Gastrocnemius medialis (tissue), 4 donors: ENCODE data around the gene SERPINA1. TPM values are rescaled to one million over a fixed set of nuclear protein-coding genes. Genes with fewer than 3 reads are reported as not detected.

Source experiments
- ATAC-seq, 2 donors: fragments of 150-250 bp; one replicate each; pipeline ENCODE4 v1.9.1; 2016
- DNase-seq, 2 donors: peaks; one replicate each; pipeline ENCODE4 v3.0.0-alpha.2; 2019
- H3K27ac ChIP-seq, 4 donors: fragments of 200-600 bp; sonication (generic); 1 replicate in 1 of 4; 2 replicates in 3 of 4; pipeline ENCODE4 v1.5.1; 2016 to 2018; ENCODE audit warnings: mild to moderate bottlenecking in 2 of 4, moderate library complexity in 1 of 4
- H3K27me3 ChIP-seq, 3 donors: fragments of 200-600 bp; sonication (generic) in 2 of 3; 1 replicate in 1 of 3; 2 replicates in 2 of 3; pipeline versions ENCODE4 v1.5.1 to v1.6.0; 2016 to 2019; ENCODE audit warnings: mild to moderate bottlenecking in 1 of 3, moderate library complexity in 1 of 3
- H3K36me3 ChIP-seq, 2 donors: fragments of 200-600 bp; sonication (generic) in 1 of 2; one replicate each; pipeline ENCODE4 v1.5.1; 2017 to 2018
- H3K4me1 ChIP-seq, 2 donors: fragments of 200-600 bp; sonication (generic) in 1 of 2; one replicate each; pipeline ENCODE4 v1.5.1; 2016 to 2017; ENCODE audit warnings: mild to moderate bottlenecking in 2 of 2
- H3K4me3 ChIP-seq, 4 donors: fragments of 200-600 bp; sonication (generic) in 3 of 4; 1 replicate in 1 of 4; 2 replicates in 3 of 4; pipeline ENCODE4 v1.5.1; 2016 to 2019; ENCODE audit warnings: mild to moderate bottlenecking in 2 of 4
- H3K9me3 ChIP-seq, 3 donors: fragments of 200-600 bp; sonication (generic) in 2 of 3; 1 replicate in 1 of 3; 2 replicates in 2 of 3; pipeline ENCODE4 v1.5.1; 2016 to 2019
- CTCF ChIP-seq, 5 experiments: fragments of 450-650 bp in 3 of 5; fragments of 200-600 bp in 2 of 5; sonication (generic) in 2 of 5; IDR thresholded peaks in 4 of 5; conservative IDR thresholded peaks in 1 of 5; 1 replicate in 4 of 5; 2 replicates in 1 of 5; pipeline ENCODE4 v1.5.1; 2016 to 2019; ENCODE audit warnings: antibody characterized with exemption in 5 of 5, mild to moderate bottlenecking in 3 of 5, moderate library complexity in 3 of 5
- POLR2A ChIP-seq, 2 donors: fragments of 450-650 bp; IDR thresholded peaks; one replicate each; pipeline ENCODE4 v1.6.1; 2017; ENCODE audit warnings: antibody characterized with exemption in 2 of 2, mild to moderate bottlenecking in 2 of 2, moderate library complexity in 2 of 2
- in situ Hi-C, 4 donors: fragments of 200-750 bp; cut with MboI; loops; one replicate each; pipeline versions ENCODE4 v1.15.0 to v1.8.0; 2017; ENCODE audit warnings: low sequenced_read_pairs in 4 of 4
- intact Hi-C: fragments of 100-400 bp; cut with DNase I; formaldehyde crosslinking; loops from one replicate; pipeline ENCODE4 v1.15.1; 2023; ENCODE audit warnings: low total_unique reads
- total RNA-seq, 4 donors: library from RNA; depleted of rRNA; stranded (reverse); fragments of >200 nt; gene quantifications; one replicate each; pipeline versions ENCODE4 v1.1.0 to v1.2.3, GENCODE V29; 2016

SERPINA1 gene
- total RNA-seq, 4 donors from 2014 or later = 0.56 to 135 (median 29.2) TPM

GRCh38 chr14:94377866-94378470 lies 10.4 kb downstream of the SERPINA1 start:
- H3K27ac ChIP-seq = no peak overlapping the region
- H3K4me1 ChIP-seq = no peaks in the 10 kb centered on the region
- no peaks in the 10 kb centered on the region for H3K27me3 ChIP-seq
- no peak for DNase-seq
- no peaks in the 10 kb centered on the region for H3K9me3 ChIP-seq
- H3K36me3 ChIP-seq = no peaks in the 10 kb centered on the region
- TF ChIP-seq POLR2A (IDR thresholded peaks at IDR 0.05) = no peak
- no peak for TF ChIP-seq CTCF (IDR thresholded peaks at IDR 0.05 in 4 of 5, conservative IDR thresholded peaks at IDR 0.05 in 1 of 5)
- ATAC-seq = no peak
- H3K4me3 ChIP-seq = no peak overlapping the region
- intact Hi-C loops (no loop called here), in situ Hi-C loops (no loop called here)

GRCh38 chr14:94376976-94377865 lies 11.2 kb downstream of the SERPINA1 start:
- intact Hi-C loops (no loop called here), in situ Hi-C loops (no loop called here)
- Histone ChIP-seq H3K27me3 (no peaks in the 10 kb centered on the region), H3K27ac (no peak overlapping the region), H3K4me3 (no peak overlapping the region), H3K36me3 (no peaks in the 10 kb centered on the region), H3K9me3 (no peaks in the 10 kb centered on the region), H3K4me1 (no peaks in the 10 kb centered on the region)
- DNase-seq = no peak
- no peak for ATAC-seq
- TF ChIP-seq CTCF (IDR thresholded peaks at IDR 0.05 in 4 of 5, conservative IDR thresholded peaks at IDR 0.05 in 1 of 5) (no peak), POLR2A (IDR thresholded peaks at IDR 0.05) (no peak)

- H3K27ac ChIP-seq = no peak overlapping the region
- in situ Hi-C loops = no loop called here
- no peaks in the 10 kb centered on the region for H3K36me3 ChIP-seq
- no peak for ATAC-seq
- intact Hi-C loops = no loop called here
- H3K4me1 ChIP-seq = no peaks in the 10 kb centered on the region
- TF ChIP-seq CTCF (IDR thresholded peaks at IDR 0.05 in 4 of 5, conservative IDR thresholded peaks at IDR 0.05 in 1 of 5) = no peak
- no peak for TF ChIP-seq POLR2A (IDR thresholded peaks at IDR 0.05)
- H3K27me3 ChIP-seq = no peaks in the 10 kb centered on the region
- no peak for DNase-seq
- no peaks in the 10 kb centered on the region for H3K9me3 ChIP-seq
- H3K4me3 ChIP-seq = no peak overlapping the region
These were observed 12.1 kb downstream of the SERPINA1 start for GRCh38 chr14:94376108-94376975.

GRCh38 chr14:94375552-94376107 lies 12.8 kb downstream of the SERPINA1 start:
- Histone ChIP-seq H3K4me1 (no peaks in the 10 kb centered on the region), H3K27ac (no peak overlapping the region), H3K4me3 (no peak overlapping the region), H3K27me3 (no peaks in the 10 kb centered on the region), H3K9me3 (no peaks in the 10 kb centered on the region), H3K36me3 (no peaks in the 10 kb centered on the region)
- TF ChIP-seq POLR2A (IDR thresholded peaks at IDR 0.05) (no peak), CTCF (IDR thresholded peaks at IDR 0.05 in 4 of 5, conservative IDR thresholded peaks at IDR 0.05 in 1 of 5) (no peak)
- intact Hi-C loops (no loop called here), in situ Hi-C loops (no loop called here)
- ATAC-seq = no peak
- no peak for DNase-seq
